GM13976 (cell line): ENCODE data around the gene SLC22A23.

Experiments used
- DNase-seq: peaks from one replicate; pipeline ENCODE4 v3.0.0; 2012; ENCODE audit warnings: low spot score
- in situ Hi-C: fragments of 300-500 bp; cut with MboI; formaldehyde crosslinking; loops from one replicate; pipeline ENCODE4 v1.12.0; 2022; ENCODE audit warnings: low sequenced_read_pairs, mixed read lengths, inconsistent platforms; ENCODE audit not compliant: unreplicated experiment
- TF ChIP-seq, protein P1 (sequence below): IDR thresholded peaks from 2 replicates; pipeline ENCODE4 v1.5.1; 2012; ENCODE audit warnings: borderline replicate concordance, mild to moderate bottlenecking; ENCODE audit not compliant: insufficient read depth; ENCODE audit errors: extremely low read depth, missing control alignments, control extremely low read depth

Gene SLC22A23

DNA sequence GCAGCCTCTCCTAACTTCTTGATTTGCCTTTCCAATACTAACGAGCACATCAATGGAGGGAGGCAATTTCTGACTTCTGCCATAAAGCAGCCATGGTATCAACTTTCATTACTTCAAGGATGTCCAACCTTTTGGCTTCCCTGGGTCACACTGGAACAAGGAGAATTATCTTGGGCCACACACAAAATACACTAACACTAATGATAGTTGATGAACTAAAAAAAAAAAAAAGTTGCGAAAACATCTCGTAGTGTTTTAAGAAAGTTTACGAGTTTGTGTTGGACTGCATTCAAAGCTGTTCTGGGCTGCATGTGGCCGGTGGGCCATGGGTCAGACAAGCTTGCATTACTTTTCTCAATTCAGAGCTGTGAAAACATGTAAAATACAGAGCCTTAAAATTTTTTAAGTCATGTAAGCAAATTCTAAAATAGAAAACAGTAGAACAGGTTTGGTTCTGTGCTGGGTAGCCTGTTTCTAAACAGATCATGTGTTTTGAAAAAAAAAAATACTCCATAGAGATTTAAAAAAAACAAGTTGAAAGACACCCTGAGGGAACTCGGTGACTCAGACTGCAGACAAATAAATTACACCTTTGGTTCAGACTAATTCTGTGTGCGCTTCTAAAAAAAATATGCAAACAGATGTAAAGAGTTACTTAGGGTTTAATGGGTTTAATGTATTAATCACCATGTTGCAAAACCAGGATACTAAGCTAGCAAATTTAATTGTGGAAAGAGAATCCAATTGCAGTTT, 43.6 kb upstream of the SLC22A23 start:
- in situ Hi-C loops, result no loop called here

DNA sequence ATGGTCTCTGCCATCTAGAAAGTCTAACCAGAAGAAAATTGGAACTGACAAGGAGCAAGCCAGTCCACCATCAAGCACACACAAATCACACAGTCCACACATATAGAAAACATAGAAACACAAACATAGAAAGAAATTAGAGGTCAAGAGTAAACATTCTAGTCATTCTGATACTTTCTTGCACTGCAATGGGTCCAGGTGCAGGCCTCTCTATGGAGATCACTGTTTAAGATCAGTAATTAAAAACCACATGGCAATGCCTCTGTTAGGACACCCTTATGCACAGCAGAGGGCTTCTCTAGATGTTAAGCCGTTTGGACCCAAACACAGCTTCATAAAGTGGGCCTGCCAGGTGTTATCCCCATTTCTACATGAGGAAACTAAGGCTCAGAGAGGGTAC, 42.8 kb upstream of the SLC22A23 start:
- DNase-seq, result no peak
- in situ Hi-C loops, result no loop called here
- TF ChIP-seq, protein P1, sequence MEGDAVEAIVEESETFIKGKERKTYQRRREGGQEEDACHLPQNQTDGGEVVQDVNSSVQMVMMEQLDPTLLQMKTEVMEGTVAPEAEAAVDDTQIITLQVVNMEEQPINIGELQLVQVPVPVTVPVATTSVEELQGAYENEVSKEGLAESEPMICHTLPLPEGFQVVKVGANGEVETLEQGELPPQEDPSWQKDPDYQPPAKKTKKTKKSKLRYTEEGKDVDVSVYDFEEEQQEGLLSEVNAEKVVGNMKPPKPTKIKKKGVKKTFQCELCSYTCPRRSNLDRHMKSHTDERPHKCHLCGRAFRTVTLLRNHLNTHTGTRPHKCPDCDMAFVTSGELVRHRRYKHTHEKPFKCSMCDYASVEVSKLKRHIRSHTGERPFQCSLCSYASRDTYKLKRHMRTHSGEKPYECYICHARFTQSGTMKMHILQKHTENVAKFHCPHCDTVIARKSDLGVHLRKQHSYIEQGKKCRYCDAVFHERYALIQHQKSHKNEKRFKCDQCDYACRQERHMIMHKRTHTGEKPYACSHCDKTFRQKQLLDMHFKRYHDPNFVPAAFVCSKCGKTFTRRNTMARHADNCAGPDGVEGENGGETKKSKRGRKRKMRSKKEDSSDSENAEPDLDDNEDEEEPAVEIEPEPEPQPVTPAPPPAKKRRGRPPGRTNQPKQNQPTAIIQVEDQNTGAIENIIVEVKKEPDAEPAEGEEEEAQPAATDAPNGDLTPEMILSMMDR, result no peak

More for the DNA sequence above, 43.6 kb upstream of the SLC22A23 start:
- TF ChIP-seq, protein P1, result no peak
- no peak for DNase-seq

DNA sequence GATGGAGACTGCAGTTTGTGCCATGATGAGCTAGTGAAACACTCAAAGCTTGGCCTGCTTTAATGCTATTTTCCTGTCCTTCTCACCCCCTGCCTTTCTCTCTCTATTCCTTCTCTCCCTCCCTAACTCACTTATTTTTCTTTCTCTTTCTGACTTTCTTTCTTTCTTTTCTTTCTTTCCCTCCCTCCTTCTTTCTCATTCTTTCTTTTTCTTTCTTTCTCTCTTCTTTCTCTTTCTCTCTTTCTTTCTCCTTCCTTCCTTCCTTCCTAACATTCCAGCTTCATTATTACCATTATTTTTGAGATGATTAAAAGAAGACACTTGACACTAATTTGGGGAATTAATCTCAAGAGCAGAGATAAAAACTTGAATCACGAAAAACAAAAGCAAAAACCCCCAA, 39.5 kb upstream of the SLC22A23 start:
- in situ Hi-C loops, result no loop called here
- TF ChIP-seq, protein P1, result no peak
- DNase-seq, result no peak

DNA sequence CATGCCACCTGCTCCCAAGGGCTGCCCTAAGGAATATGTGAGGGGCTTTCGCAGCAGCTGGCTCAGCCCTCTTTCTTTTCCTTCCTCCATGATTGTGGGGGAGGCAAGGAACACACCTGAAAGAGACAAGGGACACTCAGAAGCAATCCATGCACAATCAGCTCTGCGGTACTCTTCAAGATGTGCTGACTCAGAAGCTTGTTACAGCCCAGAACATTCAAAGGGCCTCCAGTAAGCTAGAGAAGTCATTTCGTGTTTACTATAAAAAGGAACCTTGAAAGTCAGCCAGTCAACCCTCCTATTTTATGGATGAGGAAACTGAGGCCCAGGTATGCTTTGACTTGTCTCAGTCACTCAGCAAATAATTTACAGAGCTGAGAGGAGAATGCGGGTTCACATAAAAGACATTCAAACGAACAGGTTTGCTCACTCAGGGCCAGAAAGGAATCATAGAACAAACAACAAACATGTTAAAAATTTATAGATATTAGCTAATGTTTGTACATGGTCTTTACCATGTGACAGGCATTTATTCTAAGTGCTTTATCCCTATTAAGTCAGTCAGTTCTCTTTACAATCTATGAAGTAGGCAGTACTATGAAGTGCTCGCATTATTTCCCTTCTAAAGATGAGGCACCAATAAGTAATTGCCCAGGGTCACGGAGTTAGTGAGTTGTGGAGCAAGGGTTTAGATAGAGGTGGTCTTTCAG, 37.7 kb upstream of the SLC22A23 start:
- DNase-seq, result no peak
- TF ChIP-seq, protein P1, result no peak
- in situ Hi-C loops, result no loop called here

DNA sequence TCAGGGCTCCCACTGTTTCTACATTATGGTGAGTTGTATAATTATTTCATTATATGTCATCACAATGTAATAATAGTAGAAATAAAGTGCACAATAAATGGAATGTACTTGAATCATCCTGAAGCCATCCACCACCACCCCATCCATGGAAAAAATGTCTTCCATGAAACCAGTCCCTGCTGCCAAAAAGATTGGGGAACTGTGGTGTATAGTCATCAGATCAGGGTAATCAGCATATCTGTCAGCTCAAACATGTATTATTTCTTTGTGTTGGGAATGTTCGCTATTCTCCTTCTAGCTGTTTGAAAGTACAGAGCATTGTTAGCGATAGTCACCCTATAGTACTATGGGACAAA, 33.8 kb upstream of the SLC22A23 start:
- DNase-seq, result no peak
- TF ChIP-seq, protein P1, result no peak
- in situ Hi-C loops, result no loop called here

DNA sequence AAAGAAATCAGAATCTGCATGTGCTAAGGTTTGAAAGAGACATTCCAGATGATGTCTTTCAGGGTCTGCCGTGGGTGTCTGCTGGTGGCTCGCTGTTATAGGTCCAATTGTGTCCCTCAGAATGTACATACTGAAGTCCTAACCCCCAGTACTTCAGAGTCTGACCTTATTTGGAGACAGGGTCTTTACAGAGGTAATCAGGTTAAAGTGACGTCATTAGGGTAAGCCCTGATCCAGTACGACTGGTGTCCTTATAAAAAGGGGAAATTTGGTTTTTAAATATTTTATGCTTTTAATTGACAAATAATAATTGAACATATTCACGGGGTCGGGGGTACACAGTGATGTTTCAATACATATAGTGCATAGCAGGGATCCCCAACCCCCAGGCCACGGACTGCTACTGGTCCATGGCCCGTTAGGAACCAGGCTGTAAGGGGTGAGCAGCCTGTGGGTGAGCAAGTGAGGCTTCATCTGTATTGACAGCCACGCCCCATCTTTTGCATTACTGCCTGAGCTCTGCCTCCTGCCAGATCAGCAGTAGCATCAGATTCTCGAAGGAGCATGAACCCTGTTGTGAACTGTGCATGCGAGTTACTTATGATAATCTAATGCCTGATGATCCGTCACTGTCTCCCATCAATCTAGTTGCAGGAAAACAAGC, 33.2 kb upstream of the SLC22A23 start:
- in situ Hi-C loops, result no loop called here
- DNase-seq, result no peak
- TF ChIP-seq, protein P1, result no peak
